Endothelial cell of umbilical vein (primary cell): ENCODE results near the gene GJB2. TPM values are rescaled to one million over a fixed set of nuclear protein-coding genes. Genes with fewer than 3 reads are reported as not detected.

ENCODE experiments used
- BruUV-seq: library from RNA; stranded (reverse); fragments of 400-500 nt; replicated peaks from 2 replicates; lab custom pipeline; 2021; lab: Mats Ljungman, UMichigan
- CTCF ChIA-PET: fragments of 300-600, 350-600 bp; sonication (Branson Sonifier 250); formaldehyde crosslinking; loops from one replicate; lab custom pipeline; 2021; ENCODE audit warnings: antibody characterized with exemption, inconsistent platforms; lab: Charles Lee
- POLR2A ChIA-PET: fragments of 300-600, 350-600 bp; sonication (Branson Sonifier 250); formaldehyde crosslinking; loops from one replicate; lab custom pipeline; 2021; ENCODE audit warnings: antibody characterized with exemption, inconsistent platforms; lab: Charles Lee
- DNase-seq: peaks from one replicate; pipeline ENCODE4 v3.0.0-alpha.2; 2011; ENCODE audit warnings: low read depth, low spot score
- FAIRE-seq: peaks from 2 replicates; lab custom pipeline; 2011; peaks lifted over from hg19 to GRCh38; lab: Jason Lieb, UNC
- H2AFZ ChIP-seq: 2 replicates; pipeline ENCODE4 v1.6.0; 2012; ENCODE audit warnings: low read depth, low read length, control low read depth, inconsistent platforms
- H3K27ac ChIP-seq: 2 replicates; pipeline ENCODE4 v1.5.1; 2011; ENCODE audit warnings: low read depth, mild to moderate bottlenecking, control low read depth, low read length, moderate library complexity; ENCODE audit not compliant: insufficient read depth
- H3K27me3 ChIP-seq, 2 experiments: 2 replicates each; pipeline versions ENCODE4 v1.6.0 to v1.6.1; 2011; ENCODE audit warnings: low read length in 2 of 2, mixed read lengths in 1 of 2; ENCODE audit not compliant: control insufficient read depth in 2 of 2, insufficient read depth in 2 of 2
- H3K36me3 ChIP-seq, 2 experiments: 2 replicates in 1 of 2; 3 replicates in 1 of 2; pipeline ENCODE4 v1.5.1; 2011; ENCODE audit warnings: low read length in 2 of 2, mild to moderate bottlenecking in 1 of 2, moderate library complexity in 1 of 2; ENCODE audit not compliant: control insufficient read depth in 2 of 2, insufficient read depth in 2 of 2; ENCODE audit errors: extremely low read depth in 1 of 2
- H3K4me1 ChIP-seq: 3 replicates; pipeline ENCODE4 v1.5.1; 2011; ENCODE audit warnings: mild to moderate bottlenecking, low read length; ENCODE audit not compliant: control insufficient read depth, insufficient read depth; ENCODE audit errors: extremely low read depth
- H3K4me2 ChIP-seq: 2 replicates; pipeline ENCODE4 v1.6.1; 2011; ENCODE audit warnings: low read length, control low read depth, mixed read lengths; ENCODE audit not compliant: insufficient read depth
- H3K4me3 ChIP-seq, 3 experiments: fragments of 200-600 bp in 1 of 3; sonication (generic), shearing (Covaris generic) in 1 of 3; replicated peaks in 1 of 3; 2 replicates each; pipeline ENCODE4 v1.5.1; 2011 to 2016; ENCODE audit warnings: control low read depth in 3 of 3, low read length in 3 of 3, mild to moderate bottlenecking in 2 of 3, inconsistent platforms in 1 of 3, low read depth in 1 of 3, moderate library complexity in 1 of 3; ENCODE audit not compliant: insufficient read depth in 1 of 3
- H3K79me2 ChIP-seq: 2 replicates; pipeline ENCODE4 v1.6.0; 2012; ENCODE audit warnings: low read length, inconsistent platforms; ENCODE audit not compliant: control insufficient read depth, insufficient read depth
- H3K9ac ChIP-seq: replicated peaks from 2 replicates; pipeline ENCODE3; 2011; ENCODE audit warnings: low read length, control low read depth; ENCODE audit not compliant: insufficient read depth; ENCODE audit errors: extremely low read depth
- H3K9me1 ChIP-seq: replicated peaks from 3 replicates; pipeline ENCODE4 v1.6.0; 2011; ENCODE audit warnings: mild to moderate bottlenecking, low read length; ENCODE audit not compliant: control insufficient read depth, insufficient read depth; ENCODE audit errors: extremely low read depth
- H3K9me3 ChIP-seq: replicated peaks from 2 replicates; pipeline ENCODE4 v1.5.1; 2012; ENCODE audit warnings: low read length, inconsistent platforms; ENCODE audit not compliant: control insufficient read depth, insufficient read depth
- H4K20me1 ChIP-seq: replicated peaks from 2 replicates; pipeline ENCODE3; 2011; ENCODE audit warnings: mild to moderate bottlenecking, low read length; ENCODE audit not compliant: control insufficient read depth, insufficient read depth; ENCODE audit errors: extremely low read depth
- FOS ChIP-seq: IDR thresholded peaks from 2 replicates; pipeline ENCODE4 v1.6.1; 2011; ENCODE audit warnings: mild to moderate bottlenecking, low read length, moderate library complexity, borderline replicate concordance; ENCODE audit not compliant: insufficient read depth
- GATA2 ChIP-seq: IDR thresholded peaks from 2 replicates; pipeline ENCODE4 v1.7.0; 2011; ENCODE audit warnings: low read depth, mild to moderate bottlenecking, moderate library complexity, mixed read lengths, low read length; ENCODE audit not compliant: insufficient read length, insufficient read depth
- MYC ChIP-seq: IDR thresholded peaks from one replicate; pipeline ENCODE4 v1.6.1; 2011; ENCODE audit warnings: mild to moderate bottlenecking, low read depth, low read length
- POLR2AphosphoS5 ChIP-seq: IDR thresholded peaks from 2 replicates; pipeline ENCODE4 v1.6.1; 2012; ENCODE audit warnings: low read depth, mild to moderate bottlenecking, control low read depth, low read length, moderate library complexity; ENCODE audit not compliant: insufficient read depth
- dilution Hi-C: fragments of 300-500 bp; cut with MboI; formaldehyde crosslinking; loops from one replicate; pipeline ENCODE4 v1.15.0; 2019; ENCODE audit warnings: low sequenced_read_pairs; ENCODE audit not compliant: extremely low pct_ligation_motif_present
- intact Hi-C: fragments of 100-400 bp; cut with micrococcal nuclease; formaldehyde crosslinking; loops from one replicate; pipeline ENCODE4 v1.10.0; 2022
- polyA plus RNA-seq, 4 experiments: library from polyadenylated mRNA; depleted of rRNA in 3 of 4; stranded (reverse) in 3 of 4; unstranded in 1 of 4; fragments of >200 nt; gene quantifications; 2 replicates each; pipeline versions ENCODE4 v1.2.1 to v1.2.3, GENCODE V29; 2011 to 2012; ENCODE audit warnings: missing spikeins in 1 of 4
- total RNA-seq: library from RNA; stranded (reverse); gene quantifications from 2 replicates; pipeline ENCODE4 v1.2.3, GENCODE V29; 2021
- TF ChIP-seq, protein P1 (sequence below), 2 donors: IDR thresholded peaks; 1 replicate in 1 of 2; 2 replicates in 1 of 2; pipeline ENCODE4 v1.5.1; 2011; ENCODE audit warnings: low read length in 2 of 2, mild to moderate bottlenecking in 2 of 2, moderate library complexity in 2 of 2, control low read depth in 1 of 2, inconsistent platforms in 1 of 2, low read depth in 1 of 2; ENCODE audit not compliant: insufficient read depth in 1 of 2; ENCODE audit errors: extremely low read depth in 1 of 2

GJB2 gene
- total and polyA plus RNA-seq, 2 donors (not counting 3 experiments of a cell fraction or from before 2014, with no cell fraction given), result not detected

DNA sequence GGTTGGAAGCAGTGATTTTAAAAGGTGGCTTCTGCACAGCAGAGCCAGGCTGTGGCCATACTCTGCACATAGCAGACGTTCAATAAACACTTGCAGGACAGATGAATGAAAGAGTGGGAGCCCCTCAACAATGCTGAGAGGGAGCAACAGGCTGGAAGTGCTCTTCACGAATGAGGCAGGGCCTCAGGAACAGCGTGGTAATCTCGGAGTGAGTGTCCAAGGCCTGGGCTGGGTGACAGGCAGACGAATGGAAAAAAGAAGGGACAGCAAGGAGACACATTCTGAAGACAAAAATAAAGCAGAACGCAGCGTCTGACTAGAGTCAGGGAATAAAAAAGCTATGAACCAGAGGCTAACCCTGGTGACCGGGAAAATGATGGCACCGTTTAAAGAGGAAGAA is 43.0 kb downstream of the GJB2 start:
- intact Hi-C loops, result no loop called here
- dilution Hi-C loops, result no loop called here
- Histone ChIP-seq H3K9me1 (no peaks in the 10 kb centered on the region), H4K20me1 (no peaks in the 10 kb centered on the region), H3K36me3 (no peaks in the 10 kb centered on the region), H3K9me3 (no peaks in the 10 kb centered on the region), H3K27ac (no peak overlapping the region), H3K27me3 (peaks cover 12 to 30% of the 10 kb centered on the region in 2 experiments), H3K79me2 (no peaks in the 10 kb centered on the region), H3K4me1 (no peaks in the 10 kb centered on the region), H3K9ac (no peak overlapping the region), H3K4me2 (no peak overlapping the region), H3K4me3 (no peak overlapping the region), H2AFZ (no peak overlapping the region)
- ChIA-PET CTCF (interaction anchor here (1.2 kb wide), 2 partner anchors 22 to 27 kb away, joined by 3 to 5 read pairs; no protein-coding TSS in a partner anchor), POLR2A (no interaction called here)
- DNase-seq (no peak), FAIRE-seq (no peak)
- TF ChIP-seq FOS, result no peak
- no peak for TF ChIP-seq GATA2
- TF ChIP-seq, protein P1, sequence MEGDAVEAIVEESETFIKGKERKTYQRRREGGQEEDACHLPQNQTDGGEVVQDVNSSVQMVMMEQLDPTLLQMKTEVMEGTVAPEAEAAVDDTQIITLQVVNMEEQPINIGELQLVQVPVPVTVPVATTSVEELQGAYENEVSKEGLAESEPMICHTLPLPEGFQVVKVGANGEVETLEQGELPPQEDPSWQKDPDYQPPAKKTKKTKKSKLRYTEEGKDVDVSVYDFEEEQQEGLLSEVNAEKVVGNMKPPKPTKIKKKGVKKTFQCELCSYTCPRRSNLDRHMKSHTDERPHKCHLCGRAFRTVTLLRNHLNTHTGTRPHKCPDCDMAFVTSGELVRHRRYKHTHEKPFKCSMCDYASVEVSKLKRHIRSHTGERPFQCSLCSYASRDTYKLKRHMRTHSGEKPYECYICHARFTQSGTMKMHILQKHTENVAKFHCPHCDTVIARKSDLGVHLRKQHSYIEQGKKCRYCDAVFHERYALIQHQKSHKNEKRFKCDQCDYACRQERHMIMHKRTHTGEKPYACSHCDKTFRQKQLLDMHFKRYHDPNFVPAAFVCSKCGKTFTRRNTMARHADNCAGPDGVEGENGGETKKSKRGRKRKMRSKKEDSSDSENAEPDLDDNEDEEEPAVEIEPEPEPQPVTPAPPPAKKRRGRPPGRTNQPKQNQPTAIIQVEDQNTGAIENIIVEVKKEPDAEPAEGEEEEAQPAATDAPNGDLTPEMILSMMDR (IDR thresholded peaks at IDR 0.05; ENCODE audit: extremely low read depth in 1 of 2, insufficient read depth in 1 of 2, low read depth in 1 of 2, low read length in 2 of 2), result no peak
- no peak for TF ChIP-seq MYC
- no peak for TF ChIP-seq POLR2AphosphoS5
- BruUV-seq, result no TSS peak
